Gastrocnemius medialis (tissue), 4 donors: Measurements from ENCODE around the gene CCNF.

Source experiments
- POLR2A ChIP-seq, 2 donors: fragments of 450-650 bp; IDR thresholded peaks; one replicate each; pipeline ENCODE4 v1.6.1; 2017; ENCODE audit warnings: antibody characterized with exemption in 2 of 2, mild to moderate bottlenecking in 2 of 2, moderate library complexity in 2 of 2
- TF ChIP-seq, protein P1 (sequence below), 5 experiments: fragments of 450-650 bp in 3 of 5; fragments of 200-600 bp in 2 of 5; sonication (generic) in 2 of 5; IDR thresholded peaks in 4 of 5; conservative IDR thresholded peaks in 1 of 5; 1 replicate in 4 of 5; 2 replicates in 1 of 5; pipeline ENCODE4 v1.5.1; 2016 to 2019; ENCODE audit warnings: antibody characterized with exemption in 5 of 5, mild to moderate bottlenecking in 3 of 5, moderate library complexity in 3 of 5

- TF ChIP-seq, protein P1, sequence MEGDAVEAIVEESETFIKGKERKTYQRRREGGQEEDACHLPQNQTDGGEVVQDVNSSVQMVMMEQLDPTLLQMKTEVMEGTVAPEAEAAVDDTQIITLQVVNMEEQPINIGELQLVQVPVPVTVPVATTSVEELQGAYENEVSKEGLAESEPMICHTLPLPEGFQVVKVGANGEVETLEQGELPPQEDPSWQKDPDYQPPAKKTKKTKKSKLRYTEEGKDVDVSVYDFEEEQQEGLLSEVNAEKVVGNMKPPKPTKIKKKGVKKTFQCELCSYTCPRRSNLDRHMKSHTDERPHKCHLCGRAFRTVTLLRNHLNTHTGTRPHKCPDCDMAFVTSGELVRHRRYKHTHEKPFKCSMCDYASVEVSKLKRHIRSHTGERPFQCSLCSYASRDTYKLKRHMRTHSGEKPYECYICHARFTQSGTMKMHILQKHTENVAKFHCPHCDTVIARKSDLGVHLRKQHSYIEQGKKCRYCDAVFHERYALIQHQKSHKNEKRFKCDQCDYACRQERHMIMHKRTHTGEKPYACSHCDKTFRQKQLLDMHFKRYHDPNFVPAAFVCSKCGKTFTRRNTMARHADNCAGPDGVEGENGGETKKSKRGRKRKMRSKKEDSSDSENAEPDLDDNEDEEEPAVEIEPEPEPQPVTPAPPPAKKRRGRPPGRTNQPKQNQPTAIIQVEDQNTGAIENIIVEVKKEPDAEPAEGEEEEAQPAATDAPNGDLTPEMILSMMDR (IDR thresholded peaks at IDR 0.05 in 4 of 5, conservative IDR thresholded peaks at IDR 0.05 in 1 of 5), result peak in 1 of 5 experiments; percentile 29
- TF ChIP-seq POLR2A (IDR thresholded peaks at IDR 0.05), result no peak
Measured at GRCh38 chr16:2428051-2428783, 1.0 kb upstream of the CCNF start.
